ENCODE results near the gene SYT7. TPM values are rescaled to one million over a fixed set of nuclear protein-coding genes. Genes with fewer than 3 reads are reported as not detected.

The SYT7 gene
- total and polyA plus RNA-seq, 2 of the 8 experiments (the other 6 are each of a cell fraction or from before 2014, with no cell fraction given) = 9.6 to 10.5 TPM

GRCh38 chr11:61485080-61485479 lies 95.8 kb downstream of the SYT7 start:
- no peak overlapping the region for H3K14ac ChIP-seq (ENCODE audit: insufficient read length)
- H4K5ac ChIP-seq (ENCODE audit: insufficient read length, low read depth, low read length) = no peak overlapping the region
- no peak overlapping the region for H3K27ac ChIP-seq (ENCODE audit: low read depth, low read length)
- H4K91ac ChIP-seq (replicated peaks; ENCODE audit: insufficient read length, low read length) = no peak overlapping the region
- DNase-seq (ENCODE audit: low read depth in 1 of 2, low spot score in 2 of 2) (no peak), FAIRE-seq (no peak)
- no peak overlapping the region for H2BK15ac ChIP-seq (ENCODE audit: low read length)
- no peaks in the 10 kb centered on the region for H4K20me1 ChIP-seq (replicated peaks in 1 of 2; ENCODE audit: control insufficient read depth in 1 of 2, insufficient read depth in 2 of 2, low read length in 2 of 2)
- H3K4me1 ChIP-seq (replicated peaks in 1 of 4; ENCODE audit: control insufficient read depth in 3 of 4, insufficient read depth in 4 of 4, low read length in 3 of 4) = peaks cover 0 to 33% (median 25%) of the 10 kb centered on the region in 4 experiments; a peak in 6 of 7 replicates
- H3K9ac ChIP-seq (replicated peaks in 1 of 4; ENCODE audit: extremely low read depth in 1 of 4, low read depth in 3 of 4, low read length in 3 of 4) = no peak overlapping the region
- H2AK5ac ChIP-seq (ENCODE audit: low read depth, low read length) = no peak overlapping the region
- H2BK120ac ChIP-seq (replicated peaks; ENCODE audit: low read depth, low read length) = no peak overlapping the region
- peak overlapping the region; percentile 27; the same call in 1 of the 2 replicates for H2BK12ac ChIP-seq (ENCODE audit: low read depth, low read length)
- POLR2A ChIA-PET (ENCODE audit: partially characterized antibody) = interaction anchor here (1.5 to 1.6 kb wide), 2 partner anchors 9 to 14 kb away, joined by 4 to 6 read pairs; no protein-coding TSS in a partner anchor
- H2AFZ ChIP-seq (ENCODE audit: low read length) = no peak overlapping the region
- no peak overlapping the region for H3K23ac ChIP-seq (ENCODE audit: insufficient read length)
- no peak overlapping the region for H2BK20ac ChIP-seq (ENCODE audit: low read length)
- no peak overlapping the region for H3K4ac ChIP-seq (replicated peaks; ENCODE audit: insufficient read length, low read depth, low read length)
- H3K27me3 ChIP-seq (replicated peaks in 1 of 4; ENCODE audit: control insufficient read depth in 3 of 4, extremely low read depth in 1 of 4, insufficient read depth in 3 of 4, low read length in 3 of 4) = 0 out of 7 replicates have a peak, but pooled peaks cover 0 to under 1% (median 0%) of the 10 kb centered on the region in 4 experiments
- no peaks in the 10 kb centered on the region for H3K79me1 ChIP-seq (ENCODE audit: low read depth, low read length)
- no peak overlapping the region for H3K4me3 ChIP-seq (ENCODE audit: extremely low read depth in 1 of 4, insufficient read depth in 2 of 4, low read depth in 3 of 4, low read length in 4 of 4)
- H3K4me2 ChIP-seq (ENCODE audit: insufficient read depth in 1 of 2, low read depth in 2 of 2, low read length in 2 of 2) = no peak overlapping the region
- H2BK5ac ChIP-seq (ENCODE audit: low read depth, low read length) = peak overlapping the region; percentile 71; the same call in 1 of the 2 replicates
- 89% methylated on average over 11 of the region's 11 CpGs; no CpG with 5 or more reads in 1 of the 2 experiments for WGBS, 2 experiments (ENCODE audit: extremely low coverage in 1 of 2, insufficient coverage in 1 of 2, insufficient read length in 1 of 2, insufficient replicate concordance in 2 of 2, low coverage in 1 of 2, low lambda C conversion rate in 2 of 2, missing lambda C conversion rate in 1 of 2)
- no peak overlapping the region for H3K56ac ChIP-seq (replicated peaks; ENCODE audit: insufficient read length, low read depth, low read length)
- no peaks in the 10 kb centered on the region; the same call in 1 of the 2 replicates for H3K23me2 ChIP-seq (ENCODE audit: low read depth, low read length)
- H3K79me2 ChIP-seq (ENCODE audit: control insufficient read depth in 1 of 2, insufficient read depth in 2 of 2, low read length in 2 of 2) = no peaks in the 10 kb centered on the region
- no peaks in the 10 kb centered on the region; a peak in 1 of 8 replicates for H3K36me3 ChIP-seq (ENCODE audit: control insufficient read depth in 2 of 4, insufficient read depth in 4 of 4, low read length in 3 of 4)
- H3K9me3 ChIP-seq (ENCODE audit: insufficient read depth in 2 of 2, low read depth in 1 of 2, low read length in 1 of 2) = no peaks in the 10 kb centered on the region
- CTCF ChIA-PET (ENCODE audit: partially characterized antibody) = interaction anchor here (0.8 to 57.8 kb wide), 7 partner anchors 7 to 82 kb away, joined by 3 to 2106 read pairs (median 9); partner anchors contain the start of gene LRRC10B
- H3K18ac ChIP-seq (ENCODE audit: extremely low read depth, low read length) = no peak overlapping the region; the same call in 1 of the 2 replicates
- no peak overlapping the region for H4K8ac ChIP-seq (ENCODE audit: extremely low read depth, insufficient read depth, low read length)
- no peak for TF ChIP-seq SP1 (IDR thresholded peaks at IDR 0.05; ENCODE audit: low read depth, low read length)
- TF ChIP-seq HDAC2 (IDR thresholded peaks at IDR 0.05; ENCODE audit: borderline replicate concordance in 1 of 2, low read depth in 2 of 2, low read length in 2 of 2) = no peak
- no peak for TF ChIP-seq ZNF274 (IDR thresholded peaks at IDR 0.05; ENCODE audit: borderline replicate concordance, extremely low read depth, low read length)
- no peak for TF ChIP-seq POLR2AphosphoS5 (IDR thresholded peaks at IDR 0.05; ENCODE audit: low read depth, low read length)
- TF ChIP-seq YY1 (IDR thresholded peaks at IDR 0.05; ENCODE audit: low read depth, low read length) = no peak
- no peak for TF ChIP-seq CBX5 (IDR thresholded peaks at IDR 0.05; ENCODE audit: low read depth, low read length)
- TF ChIP-seq ATF3 (IDR thresholded peaks at IDR 0.05; ENCODE audit: insufficient read depth, low read depth, low read length) = no peak
- no peak for TF ChIP-seq CTBP2 (IDR thresholded peaks at IDR 0.05; ENCODE audit: borderline replicate concordance, insufficient read depth, insufficient read length, low read length)
- TF ChIP-seq SIN3A (conservative IDR thresholded peaks at IDR 0.05 in 1 of 2, IDR thresholded peaks at IDR 0.05 in 1 of 2; ENCODE audit: low read depth in 1 of 2, low read length in 2 of 2) = no peak
- TF ChIP-seq CHD1 (IDR thresholded peaks at IDR 0.05; ENCODE audit: low read depth, low read length) = no peak
- no peak for TF ChIP-seq CBX8 (IDR thresholded peaks at IDR 0.05; ENCODE audit: borderline replicate concordance, low read depth, low read length)

Measured in H1 (cell line).